GM23338 (cell line): ENCODE measurements around the gene SPECC1. TPM values are rescaled to one million over a fixed set of nuclear protein-coding genes. Genes with fewer than 3 reads are reported as not detected.

ENCODE experiments used
- ATAC-seq: fragments of 200-7000 bp; cut with Tn5 transposase; 3 replicates; pipeline ENCODE4 v1.9.1; 2020
- DNase-seq: peaks from one replicate; pipeline ENCODE4 v3.0.0-alpha.2; 2015; ENCODE audit warnings: low spot score
- H2AFZ ChIP-seq: fragments of 200-600 bp; sonication (generic); 2 replicates; pipeline ENCODE4 v1.8.0; 2016; ENCODE audit warnings: antibody characterized with exemption, mild to moderate bottlenecking, moderate library complexity
- H3F3A ChIP-seq: fragments of 200-600 bp; sonication (generic); replicated peaks from 2 replicates; pipeline ENCODE4 v1.8.0; 2017; ENCODE audit warnings: antibody characterized with exemption, mixed run types, low read depth
- H3K27ac ChIP-seq: fragments of 200-600 bp; sonication (generic); 2 replicates; pipeline ENCODE4 v1.6.1; 2016; ENCODE audit warnings: low read depth
- H3K27me3 ChIP-seq: fragments of 200-600 bp; sonication (generic); 2 replicates; pipeline ENCODE4 v1.8.0; 2016; ENCODE audit warnings: mild to moderate bottlenecking, mixed run types, moderate library complexity; ENCODE audit not compliant: insufficient read depth
- H3K36me3 ChIP-seq: fragments of 200-600 bp; sonication (generic); 2 replicates; pipeline ENCODE4 v1.8.0; 2016; ENCODE audit warnings: mild to moderate bottlenecking; ENCODE audit not compliant: insufficient read depth
- H3K4me1 ChIP-seq: fragments of 200-600 bp; sonication (generic); 2 replicates; pipeline ENCODE4 v1.8.0; 2016; ENCODE audit warnings: mild to moderate bottlenecking, moderate library complexity; ENCODE audit not compliant: insufficient read depth
- H3K4me2 ChIP-seq: fragments of 200-600 bp; sonication (generic); 2 replicates; pipeline ENCODE4 v1.7.1; 2017; ENCODE audit warnings: mixed run types
- H3K4me3 ChIP-seq: fragments of 200-600 bp; sonication (generic); 2 replicates; pipeline ENCODE4 v1.6.1; 2016; ENCODE audit warnings: mixed run types
- H3K79me2 ChIP-seq: fragments of 200-600 bp; sonication (generic); replicated peaks from 2 replicates; pipeline ENCODE4 v1.8.0; 2017; ENCODE audit warnings: mild to moderate bottlenecking; ENCODE audit not compliant: insufficient read depth
- H3K9me2 ChIP-seq: fragments of 200-600 bp; sonication (generic); 2 replicates; pipeline ENCODE4 v1.8.0; 2017; ENCODE audit not compliant: insufficient read depth
- H4K20me1 ChIP-seq: fragments of 200-600 bp; sonication (generic); replicated peaks from 2 replicates; pipeline ENCODE4 v1.8.0; 2017; ENCODE audit warnings: mild to moderate bottlenecking; ENCODE audit not compliant: insufficient read depth
- H3K27ac Mint-ChIP-seq: 2 replicates; pipeline ENCODE4 v1.8.0; 2020; ENCODE audit warnings: inconsistent platforms, mild to moderate bottlenecking, moderate library complexity, mixed read lengths
- H3K27me3 Mint-ChIP-seq: 3 replicates; pipeline ENCODE4 v1.8.0; 2022; ENCODE audit warnings: low read depth, mild to moderate bottlenecking, moderate library complexity, mixed read lengths, inconsistent platforms; ENCODE audit not compliant: insufficient read depth, poor library complexity
- H3K36me3 Mint-ChIP-seq: 3 replicates; pipeline ENCODE4 v1.8.0; 2021; ENCODE audit warnings: low read depth, mild to moderate bottlenecking, inconsistent platforms, moderate library complexity, mixed read lengths
- H3K4me1 Mint-ChIP-seq: 3 replicates; pipeline ENCODE4 v1.8.0; 2020; ENCODE audit warnings: mild to moderate bottlenecking, inconsistent platforms, mixed read lengths
- H3K4me3 Mint-ChIP-seq: 3 replicates; pipeline ENCODE4 v1.8.0; 2021; ENCODE audit warnings: moderate library complexity, mild to moderate bottlenecking, inconsistent platforms, mixed read lengths
- H3K9me3 Mint-ChIP-seq: 3 replicates; pipeline ENCODE4 v1.8.0; 2020; ENCODE audit warnings: moderate library complexity, mild to moderate bottlenecking, inconsistent platforms, mixed read lengths
- EZH2 ChIP-seq: fragments of 200-600 bp; sonication (generic); IDR thresholded peaks from one replicate; pipeline ENCODE4 v1.8.0; 2017; ENCODE audit warnings: antibody characterized with exemption, mild to moderate bottlenecking, low read depth; ENCODE audit not compliant: unreplicated experiment
- EZH2phosphoT487 ChIP-seq: fragments of 200-600 bp; sonication (generic); IDR thresholded peaks from one replicate; pipeline ENCODE4 v1.8.1; 2018; ENCODE audit warnings: antibody characterized with exemption; ENCODE audit not compliant: unreplicated experiment
- JUNB ChIP-seq: IDR thresholded peaks from one replicate; pipeline ENCODE4 v1.6.1; 2016; ENCODE audit warnings: antibody characterized with exemption; ENCODE audit not compliant: unreplicated experiment
- NANOG ChIP-seq: IDR thresholded peaks from 2 replicates; pipeline ENCODE4 v1.6.1; 2016; ENCODE audit warnings: antibody characterized with exemption, borderline replicate concordance
- POLR2AphosphoS5 ChIP-seq: IDR thresholded peaks from 2 replicates; pipeline ENCODE4 v1.6.1; 2016; ENCODE audit warnings: antibody characterized with exemption, low read depth
- REST ChIP-seq: IDR thresholded peaks from one replicate; pipeline ENCODE4 v1.6.1; 2018; ENCODE audit warnings: antibody characterized with exemption; ENCODE audit not compliant: unreplicated experiment
- STAT1 ChIP-seq: IDR thresholded peaks from one replicate; pipeline ENCODE4 v1.6.1; 2016; ENCODE audit warnings: antibody characterized with exemption; ENCODE audit not compliant: unreplicated experiment
- ZNF114 ChIP-seq: fragments of 250-450 bp; sonication (Bioruptor Pico); IDR thresholded peaks from 2 replicates; pipeline ENCODE4 v1.5.0; 2020; ENCODE audit warnings: mild to moderate bottlenecking, moderate library complexity
- ZNF331 ChIP-seq: fragments of 250-450 bp; sonication (Bioruptor Pico); IDR thresholded peaks from 2 replicates; pipeline ENCODE4 v1.5.0; 2020; ENCODE audit warnings: low read depth, mild to moderate bottlenecking, moderate library complexity
- ZNF462 ChIP-seq: fragments of 250-450 bp; sonication (Bioruptor Pico); IDR thresholded peaks from 2 replicates; pipeline ENCODE4 v1.5.0; 2020; ENCODE audit warnings: mild to moderate bottlenecking, moderate library complexity
- polyA plus RNA-seq: library from polyadenylated mRNA; unstranded; fragments of >200 nt; fragmentation: Nextera tagmentation; extraction: Ambion mirVana; gene quantifications from 2 replicates; pipeline ENCODE4 v1.2.1, GENCODE V29; 2016
- total RNA-seq: library from RNA; depleted of rRNA; stranded (reverse); fragments of >200 nt; shearing (Covaris generic); gene quantifications from 2 replicates; pipeline ENCODE4 v1.2.3, GENCODE V29; 2014

The SPECC1 gene
- total and polyA plus RNA-seq, 2 experiments from 2014 or later: 42.6 to 101 TPM

GRCh38 chr17:20206068-20206467 is 196.9 kb downstream of the SPECC1 start:
- H3K4me1 Mint-ChIP-seq: peaks cover 69% of the 10 kb centered on the region

More at GRCh38 chr17:20206068-20206467, 196.9 kb downstream of the SPECC1 start:
- Mint-ChIP-seq H3K4me3 (no peak overlapping the region), H3K36me3 (peaks cover 25% of the 10 kb centered on the region), H3K9me3 (no peaks in the 10 kb centered on the region), H3K27ac (peak overlapping the region; percentile 20; the same call in 1 of the 2 replicates), H3K27me3 (peaks cover 3% of the 10 kb centered on the region)
- Histone ChIP-seq H3K4me3 (no peak overlapping the region), H3K27ac (no peak overlapping the region), H3F3A (no peaks in the 10 kb centered on the region), H3K36me3 (no peaks in the 10 kb centered on the region), H4K20me1 (no peaks in the 10 kb centered on the region), H3K9me2 (no peaks in the 10 kb centered on the region), H3K27me3 (no peaks in the 10 kb centered on the region), H3K4me1 (peaks cover 51% of the 10 kb centered on the region), H3K4me2 (peak overlapping the region; percentile 4; the same call in 1 of the 2 replicates), H3K79me2 (peaks cover 55% of the 10 kb centered on the region), H2AFZ (no peak overlapping the region)
- DNase-seq (no peak), ATAC-seq (no peak)
- TF ChIP-seq JUNB (no peak), NANOG (no peak), POLR2AphosphoS5 (no peak), ZNF331 (no peak), REST (no peak), ZNF114 (CRISPR knock-in tag) (no peak), ZNF462 (no peak), STAT1 (no peak), EZH2 (no peak), EZH2phosphoT487 (no peak)
